OCI-LY7 (cell line): ENCODE results near the gene CCDC169.

Experiments used
- EZH2phosphoT487 ChIP-seq: fragments of 200-600 bp; sonication (generic); IDR thresholded peaks from 2 replicates; pipeline ENCODE4 v1.6.1; 2018; ENCODE audit warnings: low read depth, borderline replicate concordance, mild to moderate bottlenecking, mixed run types, antibody characterized with exemption, low read length, moderate library complexity, mixed read lengths
- TF ChIP-seq, protein P1 (sequence below): fragments of 200-600 bp; sonication (generic); conservative IDR thresholded peaks from 2 replicates; pipeline ENCODE4 v1.5.1; 2014; ENCODE audit warnings: mild to moderate bottlenecking, antibody characterized with exemption, low read length, moderate library complexity, mixed read lengths

GRCh38 chr13:36183901-36184300, 113.7 kb downstream of the CCDC169 start:
- TF ChIP-seq, protein P1, sequence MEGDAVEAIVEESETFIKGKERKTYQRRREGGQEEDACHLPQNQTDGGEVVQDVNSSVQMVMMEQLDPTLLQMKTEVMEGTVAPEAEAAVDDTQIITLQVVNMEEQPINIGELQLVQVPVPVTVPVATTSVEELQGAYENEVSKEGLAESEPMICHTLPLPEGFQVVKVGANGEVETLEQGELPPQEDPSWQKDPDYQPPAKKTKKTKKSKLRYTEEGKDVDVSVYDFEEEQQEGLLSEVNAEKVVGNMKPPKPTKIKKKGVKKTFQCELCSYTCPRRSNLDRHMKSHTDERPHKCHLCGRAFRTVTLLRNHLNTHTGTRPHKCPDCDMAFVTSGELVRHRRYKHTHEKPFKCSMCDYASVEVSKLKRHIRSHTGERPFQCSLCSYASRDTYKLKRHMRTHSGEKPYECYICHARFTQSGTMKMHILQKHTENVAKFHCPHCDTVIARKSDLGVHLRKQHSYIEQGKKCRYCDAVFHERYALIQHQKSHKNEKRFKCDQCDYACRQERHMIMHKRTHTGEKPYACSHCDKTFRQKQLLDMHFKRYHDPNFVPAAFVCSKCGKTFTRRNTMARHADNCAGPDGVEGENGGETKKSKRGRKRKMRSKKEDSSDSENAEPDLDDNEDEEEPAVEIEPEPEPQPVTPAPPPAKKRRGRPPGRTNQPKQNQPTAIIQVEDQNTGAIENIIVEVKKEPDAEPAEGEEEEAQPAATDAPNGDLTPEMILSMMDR = no peak
- TF ChIP-seq EZH2phosphoT487 = no peak
